DOHH2 (cell line): ENCODE measurements around the gene FUT8.

Experiments used
- H3F3A ChIP-seq: fragments of 200-600 bp; sonication (generic), shearing (Covaris generic); 2 replicates; pipeline ENCODE4 v1.6.0; 2016; ENCODE audit warnings: antibody characterized with exemption, mild to moderate bottlenecking; ENCODE audit not compliant: control insufficient read depth, insufficient read depth
- H3K27ac ChIP-seq: fragments of 200-600 bp; sonication (generic); 2 replicates; pipeline ENCODE4 v1.5.1; 2014; ENCODE audit warnings: low read depth, mild to moderate bottlenecking, low read length, moderate library complexity
- H3K27me3 ChIP-seq: fragments of 200-600 bp; sonication (generic); 2 replicates; pipeline ENCODE4 v1.6.1; 2014; ENCODE audit warnings: mild to moderate bottlenecking, low read length, mixed read lengths; ENCODE audit not compliant: control insufficient read depth
- H3K36me3 ChIP-seq: fragments of 200-600 bp; sonication (generic); 2 replicates; pipeline ENCODE4 v1.6.1; 2014; ENCODE audit warnings: mild to moderate bottlenecking, low read length, moderate library complexity, mixed read lengths; ENCODE audit not compliant: control insufficient read depth
- H3K4me1 ChIP-seq: fragments of 200-600 bp; sonication (generic); 2 replicates; pipeline ENCODE4 v1.6.1; 2014; ENCODE audit warnings: mild to moderate bottlenecking, low read length, mixed read lengths; ENCODE audit not compliant: control insufficient read depth
- H3K4me2 ChIP-seq: fragments of 200-600 bp; sonication (generic); 2 replicates; pipeline ENCODE4 v1.6.0; 2014; ENCODE audit warnings: mild to moderate bottlenecking, low read length, moderate library complexity
- H3K4me3 ChIP-seq: fragments of 200-600 bp; sonication (generic); 2 replicates; pipeline ENCODE4 v1.5.1; 2014; ENCODE audit warnings: mild to moderate bottlenecking, low read length, mixed read lengths
- H3K79me2 ChIP-seq: fragments of 200-600 bp; sonication (generic); 2 replicates; pipeline ENCODE4 v1.6.1; 2014; ENCODE audit warnings: mild to moderate bottlenecking, low read length, mixed read lengths; ENCODE audit not compliant: control insufficient read depth
- H3K9me2 ChIP-seq: fragments of 200-600 bp; sonication (generic); replicated peaks from 2 replicates; pipeline ENCODE4 v1.6.1; 2014; ENCODE audit warnings: mild to moderate bottlenecking, low read length, mixed read lengths; ENCODE audit not compliant: control insufficient read depth
- H3K9me3 ChIP-seq: fragments of 200-600 bp; sonication (generic); 2 replicates; pipeline ENCODE4 v1.6.1; 2014; ENCODE audit warnings: antibody characterized with exemption, low read length, mixed read lengths; ENCODE audit not compliant: control insufficient read depth, insufficient read depth
- H4K20me1 ChIP-seq: fragments of 200-600 bp; sonication (generic); 2 replicates; pipeline ENCODE4 v1.6.0; 2014; ENCODE audit warnings: low read depth, mild to moderate bottlenecking, antibody characterized with exemption, low read length, moderate library complexity; ENCODE audit not compliant: control insufficient read depth, insufficient read depth
- EZH2phosphoT487 ChIP-seq: fragments of 200-600 bp; sonication (generic); IDR thresholded peaks from 2 replicates; pipeline ENCODE4 v1.6.1; 2017; ENCODE audit warnings: borderline replicate concordance, mild to moderate bottlenecking, antibody characterized with exemption, low read length, moderate library complexity, mixed read lengths
- TF ChIP-seq, protein P1 (sequence below): fragments of 200-600 bp; sonication (generic); IDR thresholded peaks from one replicate; pipeline ENCODE4 v1.5.1; 2014; ENCODE audit warnings: antibody characterized with exemption, mild to moderate bottlenecking, low read depth, low read length; ENCODE audit not compliant: poor library complexity, severe bottlenecking

The FUT8 gene

DNA sequence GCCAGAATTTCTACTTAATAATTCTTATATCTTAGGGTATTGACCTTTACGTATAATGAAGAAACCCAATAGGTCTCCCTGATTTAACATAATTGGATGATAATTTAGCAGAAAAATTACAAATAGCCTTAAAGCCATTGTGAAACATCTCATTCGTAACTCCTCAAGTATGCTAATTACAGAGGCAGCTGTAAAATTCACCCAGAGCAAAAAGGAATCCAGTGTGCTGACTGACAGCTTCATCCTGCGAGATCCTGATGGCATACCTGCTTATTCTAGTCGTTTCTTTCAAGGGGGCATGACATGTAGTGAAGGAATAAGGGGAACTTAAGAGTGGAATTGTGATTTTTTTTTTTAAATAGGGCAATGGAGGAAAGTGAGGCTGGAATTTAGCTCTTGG, 291.5 kb downstream of the FUT8 start:
- H3K27me3 ChIP-seq, result no peaks in the 10 kb centered on the region
- no peaks in the 10 kb centered on the region for H3K36me3 ChIP-seq
- no peaks in the 10 kb centered on the region for H3K9me2 ChIP-seq
- no peak overlapping the region for H3K4me3 ChIP-seq
- H3K27ac ChIP-seq, result no peak overlapping the region
- no peaks in the 10 kb centered on the region for H3K9me3 ChIP-seq
- no peak overlapping the region for H3K4me2 ChIP-seq
- no peaks in the 10 kb centered on the region for H3K4me1 ChIP-seq
- H3K79me2 ChIP-seq, result no peaks in the 10 kb centered on the region
- no peaks in the 10 kb centered on the region for H3F3A ChIP-seq
- no peaks in the 10 kb centered on the region for H4K20me1 ChIP-seq
- TF ChIP-seq, protein P1, sequence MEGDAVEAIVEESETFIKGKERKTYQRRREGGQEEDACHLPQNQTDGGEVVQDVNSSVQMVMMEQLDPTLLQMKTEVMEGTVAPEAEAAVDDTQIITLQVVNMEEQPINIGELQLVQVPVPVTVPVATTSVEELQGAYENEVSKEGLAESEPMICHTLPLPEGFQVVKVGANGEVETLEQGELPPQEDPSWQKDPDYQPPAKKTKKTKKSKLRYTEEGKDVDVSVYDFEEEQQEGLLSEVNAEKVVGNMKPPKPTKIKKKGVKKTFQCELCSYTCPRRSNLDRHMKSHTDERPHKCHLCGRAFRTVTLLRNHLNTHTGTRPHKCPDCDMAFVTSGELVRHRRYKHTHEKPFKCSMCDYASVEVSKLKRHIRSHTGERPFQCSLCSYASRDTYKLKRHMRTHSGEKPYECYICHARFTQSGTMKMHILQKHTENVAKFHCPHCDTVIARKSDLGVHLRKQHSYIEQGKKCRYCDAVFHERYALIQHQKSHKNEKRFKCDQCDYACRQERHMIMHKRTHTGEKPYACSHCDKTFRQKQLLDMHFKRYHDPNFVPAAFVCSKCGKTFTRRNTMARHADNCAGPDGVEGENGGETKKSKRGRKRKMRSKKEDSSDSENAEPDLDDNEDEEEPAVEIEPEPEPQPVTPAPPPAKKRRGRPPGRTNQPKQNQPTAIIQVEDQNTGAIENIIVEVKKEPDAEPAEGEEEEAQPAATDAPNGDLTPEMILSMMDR, result no peak
- TF ChIP-seq EZH2phosphoT487, result no peak

DNA sequence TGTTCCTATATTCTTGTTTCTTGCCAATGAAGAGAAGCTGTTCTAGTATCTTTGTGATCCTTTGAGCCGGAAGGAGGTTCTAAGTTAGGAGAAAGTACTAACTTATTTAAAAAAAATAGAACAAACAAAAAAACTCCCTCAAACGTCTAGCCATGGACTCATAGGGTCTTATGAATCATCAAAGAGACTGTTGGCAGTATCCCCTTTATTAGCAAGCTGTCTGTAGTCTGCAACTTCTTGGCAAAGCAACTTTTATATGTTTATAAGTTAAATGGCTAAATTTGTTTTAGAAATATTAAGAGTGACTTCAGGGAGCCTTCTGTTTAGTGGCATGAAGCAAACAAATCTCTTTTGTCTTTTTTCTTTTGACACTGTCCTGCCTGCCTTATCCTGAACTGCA, 291.9 kb downstream of the FUT8 start:
- TF ChIP-seq, protein P1, result no peak
- no peak for TF ChIP-seq EZH2phosphoT487
- H3K4me1 ChIP-seq, result no peaks in the 10 kb centered on the region
- H3K4me2 ChIP-seq, result no peak overlapping the region
- H3K36me3 ChIP-seq, result no peaks in the 10 kb centered on the region
- H4K20me1 ChIP-seq, result no peaks in the 10 kb centered on the region
- H3K9me3 ChIP-seq, result no peaks in the 10 kb centered on the region
- no peaks in the 10 kb centered on the region for H3K9me2 ChIP-seq
- no peaks in the 10 kb centered on the region for H3K79me2 ChIP-seq
- H3K27me3 ChIP-seq, result no peaks in the 10 kb centered on the region
- no peak overlapping the region for H3K4me3 ChIP-seq
- no peak overlapping the region for H3K27ac ChIP-seq
- H3F3A ChIP-seq, result no peaks in the 10 kb centered on the region

DNA sequence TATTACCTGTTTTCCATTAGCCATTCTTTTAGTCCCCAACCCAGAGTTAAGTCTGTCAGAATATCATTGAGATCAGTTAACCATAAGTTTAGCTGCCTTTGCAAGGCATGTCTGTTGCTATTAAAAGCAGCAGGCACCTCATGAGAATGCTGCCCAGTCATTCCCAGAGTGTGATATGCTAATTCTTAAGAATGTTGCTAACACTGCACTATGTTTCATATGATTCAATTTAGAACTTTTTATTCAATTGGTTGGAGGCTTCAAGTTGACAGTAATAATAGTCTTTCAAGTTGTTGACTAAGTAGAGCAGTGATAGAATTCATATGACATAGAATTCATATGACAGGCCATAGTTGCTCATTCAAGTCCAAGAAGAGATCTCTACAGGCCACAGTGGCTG, 292.3 kb downstream of the FUT8 start:
- no peak for TF ChIP-seq EZH2phosphoT487
- TF ChIP-seq, protein P1, result no peak
- H3K4me2 ChIP-seq, result no peak overlapping the region

More for the DNA sequence above, 292.3 kb downstream of the FUT8 start:
- no peaks in the 10 kb centered on the region for H4K20me1 ChIP-seq
- H3K79me2 ChIP-seq, result no peaks in the 10 kb centered on the region
- no peaks in the 10 kb centered on the region for H3K4me1 ChIP-seq
- H3K9me3 ChIP-seq, result no peaks in the 10 kb centered on the region
- H3F3A ChIP-seq, result no peaks in the 10 kb centered on the region
- no peaks in the 10 kb centered on the region for H3K9me2 ChIP-seq
- no peaks in the 10 kb centered on the region for H3K27me3 ChIP-seq
- H3K4me3 ChIP-seq, result no peak overlapping the region
- H3K36me3 ChIP-seq, result no peaks in the 10 kb centered on the region
- H3K27ac ChIP-seq, result no peak overlapping the region
